Gastroesophageal sphincter (tissue), 3 donors: ENCODE data around the gene SPRTN.

Experiments
- CTCF ChIP-seq, 4 experiments: fragments of 200-600 bp in 2 of 4; fragments of 450-650 bp in 2 of 4; sonication (generic) in 1 of 4; IDR thresholded peaks; one replicate each; pipeline ENCODE4 v1.5.1; 2017 to 2019; ENCODE audit warnings: antibody characterized with exemption in 4 of 4, mild to moderate bottlenecking in 2 of 4, moderate library complexity in 2 of 4
- EP300 ChIP-seq: sonication (generic); formaldehyde crosslinking; IDR thresholded peaks from one replicate; pipeline ENCODE4 v1.6.1; 2017; ENCODE audit warnings: antibody characterized with exemption, mild to moderate bottlenecking
- POLR2A ChIP-seq, 2 donors: fragments of 450-650 bp; IDR thresholded peaks; one replicate each; pipeline ENCODE4 v1.6.1; 2017; ENCODE audit warnings: antibody characterized with exemption in 2 of 2, mild to moderate bottlenecking in 2 of 2, moderate library complexity in 1 of 2
- POLR2AphosphoS5 ChIP-seq: sonication (generic); formaldehyde crosslinking; IDR thresholded peaks from one replicate; pipeline ENCODE4 v1.6.1; 2017; ENCODE audit warnings: antibody characterized with exemption

GRCh38 chr1:231362325-231362724, 24.2 kb downstream of the SPRTN start:
- TF ChIP-seq CTCF (IDR thresholded peaks at IDR 0.05) (no peak), EP300 (no peak), POLR2A (IDR thresholded peaks at IDR 0.05) (no peak), POLR2AphosphoS5 (no peak)
